ENCODE data around the gene MAP7.

The MAP7 gene

GRCh38 chr6:136370988-136371728 lies 179.1 kb downstream of the MAP7 start:
- DNase-seq: no peak

GRCh38 chr6:136365776-136366354 lies 184.4 kb downstream of the MAP7 start:
- no peak for DNase-seq

- no peak for DNase-seq
These were observed 187.5 kb downstream of the MAP7 start for GRCh38 chr6:136362421-136363356.

GRCh38 chr6:136361787-136362186 lies 188.4 kb downstream of the MAP7 start:
- no peak for DNase-seq

- no peak for DNase-seq
These were observed 189.4 kb downstream of the MAP7 start for GRCh38 chr6:136360783-136361182.

GRCh38 chr6:136359851-136360250 lies 190.4 kb downstream of the MAP7 start:
- DNase-seq: no peak

GRCh38 chr6:136351518-136352110 lies 198.6 kb downstream of the MAP7 start:
- DNase-seq: no peak

GRCh38 chr6:136350914-136351313 lies 199.3 kb downstream of the MAP7 start:
- no peak for DNase-seq

- no peak for DNase-seq
These were observed 202.4 kb downstream of the MAP7 start for GRCh38 chr6:136347847-136348246.

GRCh38 chr6:136345145-136345544 lies 205.1 kb downstream of the MAP7 start:
- DNase-seq: no peak

GRCh38 chr6:136344420-136344819 lies 205.8 kb downstream of the MAP7 start:
- DNase-seq: no peak

GRCh38 chr6:136343700-136344099 lies 206.5 kb downstream of the MAP7 start:
- DNase-seq: no peak

- DNase-seq: no peak
These were observed 206.9 kb downstream of the MAP7 start for GRCh38 chr6:136343275-136343674.

GRCh38 chr6:136341967-136342366 lies 208.3 kb downstream of the MAP7 start:
- no peak for DNase-seq

- DNase-seq: no peak
These were observed 208.9 kb downstream of the MAP7 start for GRCh38 chr6:136341367-136341766.

GRCh38 chr6:136338486-136338885 lies 211.7 kb downstream of the MAP7 start:
- no peak for DNase-seq

GRCh38 chr6:136337606-136338005 lies 212.6 kb downstream of the MAP7 start:
- DNase-seq: no peak

- no peak for DNase-seq
These were observed 213.1 kb downstream of the MAP7 start for GRCh38 chr6:136337121-136337520.

- no peak for DNase-seq
These were observed 214.4 kb downstream of the MAP7 start for GRCh38 chr6:136335736-136336363.

GRCh38 chr6:136334853-136335252 lies 215.4 kb downstream of the MAP7 start:
- no peak for DNase-seq

- no peak for DNase-seq
These were observed 215.8 kb downstream of the MAP7 start for GRCh38 chr6:136334465-136334846.

- no peak for DNase-seq
These were observed 216.3 kb downstream of the MAP7 start for GRCh38 chr6:136333824-136334464.
